Activated CD4-positive, alpha-beta T cell treated with anti-CD3 and anti-CD28 coated beads, Interleukin-2, amount 50 U/mL, for 4 hours (primary cell): ENCODE results near the gene PINK1.
"Not testable (repeated sequence)": the region's sequence is repeated elsewhere in the genome, so short reads cannot be mapped to it uniquely, and the experiment has no call there.

Source experiments
- DNase-seq, 2 experiments: peaks; one replicate each; pipeline ENCODE4 v3.0.0-alpha.2; 2020

The PINK1 gene

DNA sequence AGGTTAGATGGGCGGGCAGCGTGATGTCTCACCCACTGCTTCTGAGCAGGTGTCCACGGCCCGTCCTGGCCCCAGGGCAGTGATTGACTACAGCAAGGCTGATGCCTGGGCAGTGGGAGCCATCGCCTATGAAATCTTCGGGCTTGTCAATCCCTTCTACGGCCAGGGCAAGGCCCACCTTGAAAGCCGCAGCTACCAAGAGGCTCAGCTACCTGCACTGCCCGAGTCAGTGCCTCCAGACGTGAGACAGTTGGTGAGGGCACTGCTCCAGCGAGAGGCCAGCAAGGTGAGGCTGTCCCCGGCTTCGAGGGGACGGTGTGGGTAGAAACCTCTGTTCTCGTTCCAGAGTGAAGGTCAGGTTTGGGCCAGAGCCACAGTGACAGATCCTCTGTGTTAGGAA is 15.7 kb downstream of the PINK1 start:
- DNase-seq: no peak

DNA sequence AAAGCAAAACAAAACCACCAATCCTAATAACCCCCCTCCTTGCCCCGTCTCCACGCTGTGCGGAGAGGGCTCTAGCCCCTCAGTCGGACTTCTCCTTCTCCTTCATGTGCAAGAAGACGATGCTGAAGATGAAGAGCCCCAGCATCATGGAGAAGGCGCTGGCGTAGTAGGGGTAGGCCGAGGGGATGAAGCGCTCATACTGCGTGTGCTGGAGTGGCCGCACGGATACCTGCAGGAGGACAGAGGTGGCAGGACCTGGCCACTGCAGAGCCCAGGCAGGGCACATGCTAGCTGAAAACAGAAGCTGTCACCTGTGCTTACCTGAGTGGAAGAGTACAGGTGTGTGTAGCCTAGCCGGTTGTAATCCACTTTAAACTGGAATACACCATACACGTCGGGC is 19.0 kb downstream of the PINK1 start:
- DNase-seq: no peak

DNA sequence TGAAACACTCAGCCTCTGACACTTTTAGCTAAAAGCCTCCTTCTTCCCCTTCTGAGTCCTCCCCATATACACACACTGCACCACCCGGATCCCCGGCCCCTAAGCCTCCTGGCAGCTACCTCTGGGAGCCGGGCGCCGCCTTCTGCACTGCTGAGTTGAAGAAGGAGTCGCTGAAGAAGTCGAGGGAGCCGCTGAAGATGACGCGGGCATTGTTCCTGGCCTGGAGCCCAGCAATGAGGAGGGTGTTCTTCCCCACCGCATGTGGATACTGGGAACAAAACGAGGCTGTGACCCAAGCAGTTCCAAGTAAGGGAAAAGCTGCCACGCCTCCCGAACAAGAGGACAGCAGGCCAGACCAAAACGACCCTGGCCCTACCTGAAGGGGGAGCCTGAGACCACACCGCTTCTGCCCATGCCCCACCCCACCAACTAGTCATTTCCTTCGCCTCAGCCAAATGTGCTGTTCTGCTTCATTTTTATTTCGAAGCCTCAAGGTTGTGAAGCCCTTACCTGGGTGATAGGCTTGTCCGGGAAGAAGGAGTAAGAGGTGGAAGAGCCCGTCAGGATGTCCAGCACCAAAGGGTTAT is 20.9 kb downstream of the PINK1 start:
- no peak for DNase-seq

- DNase-seq: no peak
Observed at GRCh38 chr1:20657024-20657423, 23.8 kb downstream of the PINK1 start.

DNA sequence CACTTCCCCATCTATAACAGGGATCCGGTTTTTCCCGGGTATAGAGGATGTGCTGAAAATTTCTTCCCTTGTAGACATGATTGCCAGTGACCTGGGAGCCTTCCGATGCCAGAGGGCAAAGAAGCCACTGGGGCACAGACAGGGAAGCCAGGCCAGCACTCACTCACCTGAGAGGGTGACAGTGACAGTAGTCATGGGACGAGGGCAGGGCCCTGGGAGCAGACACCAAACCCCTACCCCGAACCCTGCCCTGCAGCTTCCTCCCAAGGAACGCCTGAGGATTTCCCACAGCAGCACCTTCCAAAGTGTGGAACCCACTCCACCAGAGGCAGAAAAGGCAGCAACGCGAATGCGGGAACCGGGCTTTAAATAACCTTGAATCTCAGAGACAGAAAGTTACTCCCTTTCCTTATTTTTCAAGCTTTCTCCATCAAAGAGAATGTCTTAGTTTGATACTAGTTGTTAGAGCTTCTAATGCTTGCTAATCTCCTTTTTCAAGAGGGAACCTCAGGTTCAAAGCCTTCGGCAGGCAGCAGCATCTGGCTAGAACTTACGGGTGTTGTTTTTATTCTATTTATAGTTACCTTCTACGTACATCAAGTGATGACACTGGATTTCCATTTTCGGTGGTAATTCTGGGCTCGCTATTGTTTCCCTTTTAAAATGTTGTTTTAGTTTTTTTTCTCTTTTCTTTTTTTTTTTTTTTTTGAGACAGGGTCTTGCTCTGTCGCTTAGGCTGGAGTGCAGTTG is 25.1 kb downstream of the PINK1 start:
- no peak for DNase-seq

DNA sequence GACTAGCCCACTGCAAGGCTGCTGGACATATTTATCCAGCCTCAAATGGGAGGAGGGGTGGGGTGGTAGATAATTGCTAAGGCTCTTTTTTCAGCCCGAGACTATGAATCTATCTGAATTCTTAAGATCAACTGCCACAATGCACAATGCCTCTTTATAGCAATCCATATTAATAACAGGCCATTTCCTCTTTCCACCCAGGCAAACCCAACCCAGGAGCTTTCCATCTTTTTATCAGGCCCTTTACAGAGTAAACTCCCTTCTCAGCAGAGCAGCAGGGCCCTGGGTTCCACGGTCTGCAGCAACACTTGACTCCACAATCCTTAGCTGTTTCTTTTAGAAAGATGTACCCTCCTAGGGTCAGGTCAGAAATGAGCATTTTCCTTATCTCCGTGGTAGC is 27.1 kb downstream of the PINK1 start:
- no peak for DNase-seq

DNA sequence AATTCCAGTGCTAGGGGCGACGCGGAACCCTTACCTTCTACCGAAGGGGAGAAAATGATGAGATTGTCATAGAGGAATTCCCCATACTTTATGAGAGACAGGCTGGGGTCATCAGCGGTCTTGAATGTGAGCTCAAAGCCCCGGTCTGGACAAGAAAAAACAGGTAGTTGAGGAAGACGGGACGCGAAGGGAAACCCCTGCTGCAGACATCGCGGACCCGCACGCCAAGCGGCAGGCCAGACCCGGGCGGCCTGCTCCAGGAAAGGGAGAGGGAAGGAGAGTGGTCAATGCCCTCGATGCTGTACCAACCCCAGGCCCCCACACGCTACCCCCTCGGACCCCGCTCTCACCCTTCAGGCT is 27.6 kb downstream of the PINK1 start:
- DNase-seq: no peak

DNA sequence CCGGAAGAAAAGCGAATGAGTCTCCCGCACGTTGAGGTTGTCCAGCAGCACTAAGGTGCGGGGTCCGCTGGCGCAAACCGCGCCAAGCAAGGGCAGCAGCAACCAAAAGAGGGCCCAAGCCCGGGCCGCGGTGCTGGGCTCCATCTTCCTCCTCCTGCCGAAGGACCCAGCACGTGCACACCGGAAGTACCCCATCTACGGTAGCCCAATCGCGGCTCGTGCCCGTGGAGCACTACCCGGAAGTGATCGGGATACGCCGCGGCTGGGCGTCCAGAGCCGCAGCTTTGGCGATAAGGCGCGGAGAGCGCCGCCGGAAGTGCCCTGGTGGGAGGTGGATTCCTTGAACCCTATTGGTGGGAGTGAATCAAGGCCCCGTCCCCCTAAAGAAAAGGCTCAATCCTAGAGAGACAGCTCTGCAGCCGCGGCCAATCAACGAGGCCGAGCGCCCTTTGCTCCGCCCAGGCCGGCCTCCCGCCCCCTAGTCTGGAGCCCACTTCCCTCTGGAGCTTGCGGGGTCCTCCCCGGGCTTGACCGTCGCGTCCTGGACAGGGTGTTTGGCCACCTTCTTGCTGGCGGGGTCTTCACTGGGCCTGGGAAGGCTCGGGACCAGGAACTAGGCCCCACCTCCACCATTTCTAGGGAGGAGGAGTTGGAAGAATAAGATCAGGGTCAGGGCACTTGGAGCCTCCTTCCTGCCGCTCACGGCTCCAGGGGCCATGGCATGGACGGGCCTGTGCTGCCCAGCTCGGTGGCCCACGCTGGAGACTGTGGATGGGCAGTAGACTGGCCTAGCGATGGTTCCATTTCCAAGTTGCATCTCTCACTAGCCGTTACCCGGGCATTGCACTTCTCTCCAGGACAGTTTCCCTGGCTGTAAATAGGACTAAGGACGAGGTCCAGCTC is 28.2 kb downstream of the PINK1 start, which contains the start of gene DDOST:
Gene DDOST, minus strand, starts transcription at position 163 of the 903 bp plus-strand sequence. Its CDS starts 19 bp downstream, at position 144.
- DNase-seq: peak; percentile 89 to 92

GRCh38 chr1:20662110-20662475 is 28.8 kb downstream of the PINK1 start:
- no peak for DNase-seq

DNA sequence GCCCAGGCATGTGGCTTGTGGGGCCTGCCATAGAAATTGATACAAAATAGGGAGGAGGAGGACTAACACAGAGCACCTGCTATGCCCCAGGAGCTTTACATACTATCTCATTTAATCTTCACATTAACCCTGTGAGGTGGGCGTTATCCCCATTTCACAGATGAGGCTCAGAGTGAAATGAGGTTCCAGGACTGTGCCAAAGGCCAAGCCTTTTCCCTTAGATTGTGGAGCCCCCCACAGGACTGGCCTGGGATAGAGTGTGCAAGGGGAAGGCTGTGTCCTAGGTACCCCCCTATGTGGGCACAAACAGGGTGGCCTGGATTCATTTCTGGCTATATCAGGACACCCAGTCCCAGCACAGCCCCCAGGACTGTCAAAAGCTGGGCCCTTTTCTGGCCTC is 30.1 kb downstream of the PINK1 start:
- DNase-seq: no peak

DNA sequence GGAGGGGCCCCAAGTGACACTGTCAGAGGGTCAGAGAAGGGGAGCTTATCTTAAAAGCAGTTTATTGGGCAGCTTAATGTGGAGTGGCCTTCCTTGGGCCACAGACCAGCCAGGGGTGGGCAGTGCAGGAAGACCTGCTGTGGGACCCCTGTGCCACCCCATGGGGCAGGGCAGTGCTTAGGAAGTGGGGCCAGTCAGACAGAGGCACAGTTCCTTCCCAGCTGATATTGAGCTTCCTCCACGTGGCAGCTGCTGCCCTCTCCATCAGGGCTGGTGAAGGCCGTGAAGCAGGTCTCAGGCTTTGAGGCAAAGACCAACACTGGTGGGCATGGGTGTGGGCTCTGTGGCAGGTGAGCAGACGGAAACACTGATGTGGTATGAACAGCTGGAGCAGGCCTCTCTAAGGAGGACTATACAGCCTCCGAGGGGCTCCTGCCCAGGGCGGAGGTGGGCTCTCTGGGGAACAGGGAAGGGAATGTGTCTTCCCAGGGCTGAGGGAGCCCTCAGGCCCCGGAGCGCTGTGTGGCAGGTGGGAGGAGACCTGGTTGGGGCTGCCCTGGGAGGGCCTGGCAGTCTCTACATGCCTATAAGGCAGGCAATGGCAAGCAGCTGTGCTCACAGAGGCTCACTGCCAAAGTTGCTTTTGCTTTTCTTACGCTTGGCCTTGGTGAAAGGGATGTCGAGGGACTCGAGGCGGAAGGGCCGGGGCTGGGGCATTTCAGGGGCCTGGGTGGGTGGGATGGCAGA is 30.9 kb downstream of the PINK1 start:
- no peak for DNase-seq

- DNase-seq: no peak
Observed at GRCh38 chr1:20665726-20666125, 32.5 kb downstream of the PINK1 start.

DNA sequence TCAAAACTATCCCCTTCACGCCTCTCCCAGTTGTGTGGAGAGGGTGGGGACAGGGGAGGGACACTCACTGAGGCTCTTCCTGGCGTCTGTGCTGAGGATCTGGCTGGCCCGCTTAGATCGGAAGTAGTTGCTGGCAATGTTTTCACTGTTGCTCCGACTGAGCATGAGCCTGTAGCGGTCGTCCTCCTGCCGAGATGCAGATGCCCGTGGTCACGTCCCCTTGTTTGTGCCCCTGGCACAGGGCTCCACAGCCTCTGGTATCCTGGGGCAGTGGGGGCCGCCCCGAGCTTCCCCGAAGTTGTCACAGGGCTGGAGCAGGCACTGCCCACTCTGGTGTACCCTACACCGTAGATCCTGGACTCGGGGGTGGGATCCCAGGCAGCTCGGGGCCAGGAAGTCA is 32.9 kb downstream of the PINK1 start:
- no peak for DNase-seq

- no peak for DNase-seq
Observed at GRCh38 chr1:20666804-20667203, 33.5 kb downstream of the PINK1 start.

- no peak for DNase-seq
Observed at GRCh38 chr1:20668581-20668980, 35.3 kb downstream of the PINK1 start.

- DNase-seq: no peak
Observed at GRCh38 chr1:20670936-20671335, 37.7 kb downstream of the PINK1 start.

- DNase-seq: no peak
Observed at GRCh38 chr1:20672265-20672632, 39.0 kb downstream of the PINK1 start.

DNA sequence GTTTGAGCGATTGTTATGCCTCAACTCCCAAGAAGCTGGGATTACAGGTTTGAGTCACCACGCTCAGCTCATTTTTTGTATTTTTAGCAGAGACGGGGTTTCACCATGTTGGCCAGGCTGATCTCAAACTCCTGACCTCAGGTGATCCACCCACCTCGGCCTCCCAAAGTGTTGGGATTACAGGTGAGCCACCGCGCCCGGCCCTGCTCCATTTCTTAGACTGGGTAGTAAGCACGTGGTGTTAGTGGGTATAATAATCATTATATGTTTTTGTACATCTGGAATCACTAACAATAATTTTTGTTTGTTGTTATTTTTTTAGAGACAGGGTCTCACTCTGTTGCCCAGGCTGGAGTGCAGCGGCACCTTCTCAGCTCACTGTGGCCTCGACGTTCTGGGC is 40.4 kb downstream of the PINK1 start:
- not testable (repeated sequence) for DNase-seq

DNA sequence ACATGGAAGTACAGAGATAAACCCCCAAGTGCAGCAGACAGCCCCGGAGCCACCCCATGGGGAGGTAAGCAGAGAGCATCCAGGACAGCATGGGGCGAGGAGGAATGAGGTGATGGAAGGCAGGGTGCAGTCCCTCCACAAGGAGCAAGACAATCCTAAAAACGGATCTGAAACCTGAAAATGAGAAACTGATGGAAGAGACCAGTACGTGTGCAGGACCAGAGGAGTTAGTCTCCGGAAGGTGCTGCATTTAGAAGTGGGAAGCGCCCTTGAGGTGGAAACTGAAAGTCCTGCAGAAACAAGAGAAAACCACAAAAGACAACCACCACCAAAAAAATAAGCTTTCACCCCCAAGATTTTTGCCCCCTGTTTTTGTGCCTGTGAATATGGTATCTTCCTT is 45.3 kb downstream of the PINK1 start:
- DNase-seq: no peak

GRCh38 chr1:20680269-20680668 is 47.0 kb downstream of the PINK1 start:
- no peak for DNase-seq

DNA sequence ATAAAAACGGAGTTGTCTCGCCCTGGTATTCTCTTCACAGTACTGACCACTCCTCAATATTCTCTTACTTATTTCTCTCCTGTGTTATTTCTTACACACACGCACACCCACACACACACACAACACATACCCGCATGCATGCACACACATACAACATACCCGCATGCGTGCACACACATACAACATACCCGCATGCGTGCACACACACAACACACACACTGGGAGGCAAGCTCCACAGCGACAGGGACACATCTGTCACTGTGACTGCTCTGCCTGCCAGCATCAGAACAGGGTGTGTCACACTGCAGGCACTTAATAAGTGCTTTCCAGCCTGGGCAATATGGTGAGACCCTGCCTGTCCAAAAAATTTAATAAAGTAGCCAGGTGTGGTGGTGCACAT is 48.7 kb downstream of the PINK1 start:
- no peak for DNase-seq

- DNase-seq: no peak
Observed at GRCh38 chr1:20682571-20683236, 49.4 kb downstream of the PINK1 start.

GRCh38 chr1:20683614-20684013 is 50.4 kb downstream of the PINK1 start:
- DNase-seq: no peak
